Measurements from ENCODE around the gene ERCC8. TPM values are rescaled to one million over a fixed set of nuclear protein-coding genes. Genes with fewer than 3 reads are reported as not detected.
A peak's percentile ranks its signal among the peaks of the same experiment; 100 is the strongest.

Gene ERCC8
- total and polyA plus RNA-seq, 9 of the 15 experiments (the other 6 are each of a cell fraction or from before 2014, with no cell fraction given): 10.1 to 41.8 (median 24.4) TPM

- TF ChIP-seq, protein P1, sequence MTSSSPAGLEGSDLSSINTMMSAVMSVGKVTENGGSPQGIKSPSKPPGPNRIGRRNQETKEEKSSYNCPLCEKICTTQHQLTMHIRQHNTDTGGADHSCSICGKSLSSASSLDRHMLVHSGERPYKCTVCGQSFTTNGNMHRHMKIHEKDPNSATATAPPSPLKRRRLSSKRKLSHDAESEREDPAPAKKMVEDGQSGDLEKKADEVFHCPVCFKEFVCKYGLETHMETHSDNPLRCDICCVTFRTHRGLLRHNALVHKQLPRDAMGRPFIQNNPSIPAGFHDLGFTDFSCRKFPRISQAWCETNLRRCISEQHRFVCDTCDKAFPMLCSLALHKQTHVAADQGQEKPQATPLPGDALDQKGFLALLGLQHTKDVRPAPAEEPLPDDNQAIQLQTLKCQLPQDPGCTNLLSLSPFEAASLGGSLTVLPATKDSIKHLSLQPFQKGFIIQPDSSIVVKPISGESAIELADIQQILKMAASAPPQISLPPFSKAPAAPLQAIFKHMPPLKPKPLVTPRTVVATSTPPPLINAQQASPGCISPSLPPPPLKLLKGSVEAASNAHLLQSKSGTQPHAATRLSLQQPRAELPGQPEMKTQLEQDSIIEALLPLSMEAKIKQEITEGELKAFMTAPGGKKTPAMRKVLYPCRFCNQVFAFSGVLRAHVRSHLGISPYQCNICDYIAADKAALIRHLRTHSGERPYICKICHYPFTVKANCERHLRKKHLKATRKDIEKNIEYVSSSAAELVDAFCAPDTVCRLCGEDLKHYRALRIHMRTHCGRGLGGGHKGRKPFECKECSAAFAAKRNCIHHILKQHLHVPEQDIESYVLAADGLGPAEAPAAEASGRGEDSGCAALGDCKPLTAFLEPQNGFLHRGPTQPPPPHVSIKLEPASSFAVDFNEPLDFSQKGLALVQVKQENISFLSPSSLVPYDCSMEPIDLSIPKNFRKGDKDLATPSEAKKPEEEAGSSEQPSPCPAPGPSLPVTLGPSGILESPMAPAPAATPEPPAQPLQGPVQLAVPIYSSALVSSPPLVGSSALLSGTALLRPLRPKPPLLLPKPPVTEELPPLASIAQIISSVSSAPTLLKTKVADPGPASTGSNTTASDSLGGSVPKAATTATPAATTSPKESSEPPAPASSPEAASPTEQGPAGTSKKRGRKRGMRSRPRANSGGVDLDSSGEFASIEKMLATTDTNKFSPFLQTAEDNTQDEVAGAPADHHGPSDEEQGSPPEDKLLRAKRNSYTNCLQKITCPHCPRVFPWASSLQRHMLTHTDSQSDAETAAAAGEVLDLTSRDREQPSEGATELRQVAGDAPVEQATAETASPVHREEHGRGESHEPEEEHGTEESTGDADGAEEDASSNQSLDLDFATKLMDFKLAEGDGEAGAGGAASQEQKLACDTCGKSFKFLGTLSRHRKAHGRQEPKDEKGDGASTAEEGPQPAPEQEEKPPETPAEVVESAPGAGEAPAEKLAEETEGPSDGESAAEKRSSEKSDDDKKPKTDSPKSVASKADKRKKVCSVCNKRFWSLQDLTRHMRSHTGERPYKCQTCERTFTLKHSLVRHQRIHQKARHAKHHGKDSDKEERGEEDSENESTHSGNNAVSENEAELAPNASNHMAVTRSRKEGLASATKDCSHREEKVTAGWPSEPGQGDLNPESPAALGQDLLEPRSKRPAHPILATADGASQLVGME (CRISPR knock-in tag; IDR thresholded peaks at IDR 0.05): no peak
- TF ChIP-seq TEAD1 (CRISPR knock-in tag; IDR thresholded peaks at IDR 0.05): 0 out of 4 replicates have a peak, but pooled peaks of 1 of the 2 experiments have one; percentile 27
- 0 out of 2 replicates have a peak, but pooled peaks have one; percentile 18 for TF ChIP-seq CHAMP1 (IDR thresholded peaks at IDR 0.05)
- TF ChIP-seq, protein P2, sequence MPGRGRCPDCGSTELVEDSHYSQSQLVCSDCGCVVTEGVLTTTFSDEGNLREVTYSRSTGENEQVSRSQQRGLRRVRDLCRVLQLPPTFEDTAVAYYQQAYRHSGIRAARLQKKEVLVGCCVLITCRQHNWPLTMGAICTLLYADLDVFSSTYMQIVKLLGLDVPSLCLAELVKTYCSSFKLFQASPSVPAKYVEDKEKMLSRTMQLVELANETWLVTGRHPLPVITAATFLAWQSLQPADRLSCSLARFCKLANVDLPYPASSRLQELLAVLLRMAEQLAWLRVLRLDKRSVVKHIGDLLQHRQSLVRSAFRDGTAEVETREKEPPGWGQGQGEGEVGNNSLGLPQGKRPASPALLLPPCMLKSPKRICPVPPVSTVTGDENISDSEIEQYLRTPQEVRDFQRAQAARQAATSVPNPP (IDR thresholded peaks at IDR 0.05; ENCODE audit: borderline replicate concordance, insufficient read depth, insufficient read length): no peak
- 0 out of 2 replicates have a peak, but pooled peaks have one; percentile 7 for TF ChIP-seq EP300 (IDR thresholded peaks at IDR 0.05; ENCODE audit: low read length)
- no peak for TF ChIP-seq POLR3A (IDR thresholded peaks at IDR 0.05; ENCODE audit: borderline replicate concordance, extremely low read depth, insufficient read depth, insufficient read length)
- TF ChIP-seq PKNOX1 (IDR thresholded peaks at IDR 0.05): peak; percentile 45; the same call in 1 of the 2 replicates
- peak; percentile 16; the same call in 1 of the 2 replicates for TF ChIP-seq NCOR1 (IDR thresholded peaks at IDR 0.05)
- no peak for TF ChIP-seq ZNF644 (tag; IDR thresholded peaks at IDR 0.05; ENCODE audit: low read depth)
- no peak for TF ChIP-seq ZNF165 (CRISPR knock-in tag; IDR thresholded peaks at IDR 0.05; ENCODE audit: borderline replicate concordance)
- no peak; a peak in 1 of 4 replicates for TF ChIP-seq FOXA3 (CRISPR knock-in tag; conservative IDR thresholded peaks at IDR 0.05 in 1 of 2, IDR thresholded peaks at IDR 0.05 in 1 of 2)
- no peak for TF ChIP-seq NCOA1 (IDR thresholded peaks at IDR 0.05; ENCODE audit: low read depth)
- no peak for TF ChIP-seq GABPB2 (CRISPR knock-in tag; conservative IDR thresholded peaks at IDR 0.05)
- peak; percentile 54 for TF ChIP-seq TEAD4 (IDR thresholded peaks at IDR 0.05; ENCODE audit: low read length)
- TF ChIP-seq TEAD4 (CRISPR knock-in tag; IDR thresholded peaks at IDR 0.05; ENCODE audit: borderline replicate concordance): no peak
- no peak for TF ChIP-seq PTBP1 (IDR thresholded peaks at IDR 0.05; ENCODE audit: low read depth, low read length)
- TF ChIP-seq CTBP1 (IDR thresholded peaks at IDR 0.05; ENCODE audit: borderline replicate concordance): 0 out of 2 replicates have a peak, but pooled peaks have one; percentile 12
Observed at GRCh38 chr5:60977956-60978737, 33.3 kb upstream of the ERCC8 start (continued).

Data from K562 (cell line).